ENCODE data around the gene PCNX2.

Gene PCNX2

GRCh38 chr1:233256789-233257188, 38.7 kb downstream of the PCNX2 start:
- DNase-seq, result no peak

- DNase-seq, result no peak
Observed at GRCh38 chr1:233256191-233256590, 39.3 kb downstream of the PCNX2 start.

- no peak for DNase-seq
Observed at GRCh38 chr1:233255145-233255544, 40.4 kb downstream of the PCNX2 start.

GRCh38 chr1:233253832-233254331, 41.6 kb downstream of the PCNX2 start:
- no peak for DNase-seq

GRCh38 chr1:233253231-233253831, 42.2 kb downstream of the PCNX2 start:
- DNase-seq, result no peak

GRCh38 chr1:233252441-233252840, 43.1 kb downstream of the PCNX2 start:
- no peak for DNase-seq

- no peak for DNase-seq
Observed at GRCh38 chr1:233251201-233251720, 44.3 kb downstream of the PCNX2 start.

GRCh38 chr1:233248014-233248413, 47.5 kb downstream of the PCNX2 start:
- DNase-seq, result no peak

GRCh38 chr1:233246965-233247364, 48.6 kb downstream of the PCNX2 start:
- DNase-seq, result no peak

- DNase-seq, result no peak
Observed at GRCh38 chr1:233245191-233245765, 50.2 kb downstream of the PCNX2 start.

- no peak for DNase-seq
Observed at GRCh38 chr1:233244183-233244582, 51.3 kb downstream of the PCNX2 start.

GRCh38 chr1:233242827-233243483, 52.6 kb downstream of the PCNX2 start:
- DNase-seq, result no peak

- no peak for DNase-seq
Observed at GRCh38 chr1:233241759-233242158, 53.8 kb downstream of the PCNX2 start.

GRCh38 chr1:233240829-233241682, 54.5 kb downstream of the PCNX2 start:
- no peak for DNase-seq

- no peak for DNase-seq
Observed at GRCh38 chr1:233240371-233240770, 55.2 kb downstream of the PCNX2 start.

GRCh38 chr1:233238884-233239431, 56.6 kb downstream of the PCNX2 start:
- DNase-seq, result no peak

- no peak for DNase-seq
Observed at GRCh38 chr1:233237647-233238046, 57.9 kb downstream of the PCNX2 start.

GRCh38 chr1:233233508-233234040, 62.0 kb downstream of the PCNX2 start:
- no peak for DNase-seq

- DNase-seq, result no peak
Observed at GRCh38 chr1:233230011-233230410, 65.5 kb downstream of the PCNX2 start.

- DNase-seq, result no peak
Observed at GRCh38 chr1:233229288-233229687, 66.2 kb downstream of the PCNX2 start.

- no peak for DNase-seq
Observed at GRCh38 chr1:233227930-233228465, 67.5 kb downstream of the PCNX2 start.

- DNase-seq, result no peak
Observed at GRCh38 chr1:233224311-233224710, 71.2 kb downstream of the PCNX2 start.

Data from NCI-H510A (cell line).